Stimulated activated CD4-positive, alpha-beta T cell treated with anti-CD3 and anti-CD28 coated beads, Interleukin-4, amount 100 ng/mL, for 1 hour (primary cell): ENCODE data around the gene ADPRHL1.

ENCODE experiments used
- DNase-seq: peaks from one replicate; pipeline ENCODE4 v3.0.0-alpha.2; 2020

The ADPRHL1 gene

GRCh38 chr13:113430378-113431110 lies 22.7 kb downstream of the ADPRHL1 start:
- no peak for DNase-seq

- no peak for DNase-seq
These were observed 23.7 kb downstream of the ADPRHL1 start for GRCh38 chr13:113429608-113429985.

GRCh38 chr13:113428871-113429607 lies 24.2 kb downstream of the ADPRHL1 start:
- DNase-seq = no peak

- DNase-seq = no peak
These were observed 24.8 kb downstream of the ADPRHL1 start for GRCh38 chr13:113428469-113428865.

GRCh38 chr13:113427562-113428468 lies 25.5 kb downstream of the ADPRHL1 start:
- no peak for DNase-seq

GRCh38 chr13:113426591-113426986 lies 26.7 kb downstream of the ADPRHL1 start:
- no peak for DNase-seq

GRCh38 chr13:113425941-113426590 lies 27.2 kb downstream of the ADPRHL1 start:
- DNase-seq = no peak

- DNase-seq = no peak
These were observed 29.6 kb downstream of the ADPRHL1 start for GRCh38 chr13:113423520-113424163.

GRCh38 chr13:113422807-113423519 lies 30.3 kb downstream of the ADPRHL1 start:
- DNase-seq = no peak

GRCh38 chr13:113421673-113422270 lies 31.5 kb downstream of the ADPRHL1 start:
- DNase-seq = no peak

- DNase-seq = no peak
These were observed 32.3 kb downstream of the ADPRHL1 start for GRCh38 chr13:113420833-113421600.

- no peak for DNase-seq
These were observed 33.1 kb downstream of the ADPRHL1 start for GRCh38 chr13:113420232-113420631.

GRCh38 chr13:113419531-113420193 lies 33.6 kb downstream of the ADPRHL1 start:
- no peak for DNase-seq

GRCh38 chr13:113418722-113419049 lies 34.6 kb downstream of the ADPRHL1 start:
- DNase-seq = no peak

GRCh38 chr13:113417836-113418721 lies 35.2 kb downstream of the ADPRHL1 start:
- DNase-seq = no peak

GRCh38 chr13:113417008-113417751 lies 36.1 kb downstream of the ADPRHL1 start:
- no peak for DNase-seq

- DNase-seq = no peak
These were observed 37.5 kb downstream of the ADPRHL1 start for GRCh38 chr13:113415825-113416224.

GRCh38 chr13:113415032-113415431 lies 38.3 kb downstream of the ADPRHL1 start:
- DNase-seq = no peak
